Type B pancreatic cell (in vitro differentiated cells): ENCODE measurements around the gene CACNA1C. TPM values are rescaled to one million over a fixed set of nuclear protein-coding genes. Genes with fewer than 3 reads are reported as not detected.
A peak's percentile ranks its signal among the peaks of the same experiment; 100 is the strongest.

Experiments
- DNase-seq: peaks from one replicate; pipeline ENCODE4 v3.0.0; 2021; ENCODE audit warnings: mixed read lengths; ENCODE audit not compliant: unreplicated experiment; ENCODE audit errors: extremely low spot score
- H3K27ac Mint-ChIP-seq: 2 replicates; pipeline ENCODE4 v1.8.0; 2021; ENCODE audit warnings: mild to moderate bottlenecking, mixed read lengths
- H3K27me3 Mint-ChIP-seq: 2 replicates; pipeline ENCODE4 v1.8.0; 2021; ENCODE audit warnings: mixed read lengths
- H3K36me3 Mint-ChIP-seq: 2 replicates; pipeline ENCODE4 v1.8.0; 2021; ENCODE audit warnings: mixed read lengths
- H3K4me1 Mint-ChIP-seq: one replicate; pipeline ENCODE4 v1.8.0; 2021; ENCODE audit warnings: mixed read lengths; ENCODE audit not compliant: unreplicated experiment
- H3K4me3 Mint-ChIP-seq: 2 replicates; pipeline ENCODE4 v1.8.0; 2021; ENCODE audit warnings: mild to moderate bottlenecking, mixed read lengths
- H3K9me3 Mint-ChIP-seq: 2 replicates; pipeline ENCODE4 v1.8.0; 2021; ENCODE audit warnings: mixed read lengths
- CTCF ChIP-seq: fragments of 200-600 bp; sonication (generic); conservative IDR thresholded peaks from 2 replicates; pipeline ENCODE4 v1.5.0; 2021; ENCODE audit warnings: antibody characterized with exemption, mild to moderate bottlenecking
- total RNA-seq: library from RNA; stranded (reverse); gene quantifications from 2 replicates; pipeline ENCODE4 v1.2.1, GENCODE V29; 2021; ENCODE audit warnings: low replicate concordance

CACNA1C gene
- total RNA-seq, 1 donor from 2014 or later = 14.3 TPM

- H3K4me3 Mint-ChIP-seq = no peak overlapping the region
Observed at GRCh38 chr12:2302711-2303580, 250.2 kb downstream of the CACNA1C start.

GRCh38 chr12:2304223-2304622 is 251.4 kb downstream of the CACNA1C start:
- H3K36me3 Mint-ChIP-seq = peaks cover 7% of the 10 kb centered on the region
- no peak for DNase-seq
- no peak for TF ChIP-seq CTCF
- H3K27ac Mint-ChIP-seq = peak overlapping the region; percentile 27
- no peak overlapping the region for H3K4me3 Mint-ChIP-seq
- H3K9me3 Mint-ChIP-seq = no peaks in the 10 kb centered on the region
- H3K27me3 Mint-ChIP-seq = peaks cover 25% of the 10 kb centered on the region
- peaks cover 9% of the 10 kb centered on the region for H3K4me1 Mint-ChIP-seq

More at GRCh38 chr12:2302711-2303580, 250.2 kb downstream of the CACNA1C start:
- Mint-ChIP-seq H3K9me3 (no peaks in the 10 kb centered on the region), H3K27ac (no peak overlapping the region), H3K36me3 (peaks cover 3% of the 10 kb centered on the region), H3K27me3 (peaks cover 25% of the 10 kb centered on the region), H3K4me1 (peaks cover 9% of the 10 kb centered on the region)
- no peak for DNase-seq
- TF ChIP-seq CTCF = no peak

- peaks cover 12% of the 10 kb centered on the region for H3K4me1 Mint-ChIP-seq
- H3K27ac Mint-ChIP-seq = no peak overlapping the region
- no peak overlapping the region for H3K4me3 Mint-ChIP-seq
- peaks cover 20% of the 10 kb centered on the region for H3K27me3 Mint-ChIP-seq
- no peaks in the 10 kb centered on the region for H3K9me3 Mint-ChIP-seq
- DNase-seq = no peak
- peaks cover 4% of the 10 kb centered on the region for H3K36me3 Mint-ChIP-seq
- no peak for TF ChIP-seq CTCF
Observed at GRCh38 chr12:2306012-2306411, 253.2 kb downstream of the CACNA1C start.

GRCh38 chr12:2306735-2307134 is 253.9 kb downstream of the CACNA1C start:
- no peak for TF ChIP-seq CTCF
- no peak for DNase-seq
- Mint-ChIP-seq H3K27me3 (peaks cover 20% of the 10 kb centered on the region), H3K27ac (no peak overlapping the region), H3K9me3 (no peaks in the 10 kb centered on the region), H3K4me1 (peaks cover 19% of the 10 kb centered on the region), H3K4me3 (no peak overlapping the region), H3K36me3 (peaks cover 4% of the 10 kb centered on the region)

GRCh38 chr12:2307550-2307949 is 254.8 kb downstream of the CACNA1C start:
- Mint-ChIP-seq H3K27me3 (peaks cover 23% of the 10 kb centered on the region), H3K4me1 (peaks cover 20% of the 10 kb centered on the region), H3K27ac (no peak overlapping the region), H3K9me3 (no peaks in the 10 kb centered on the region), H3K4me3 (no peak overlapping the region), H3K36me3 (peaks cover 4% of the 10 kb centered on the region)
- TF ChIP-seq CTCF = no peak
- no peak for DNase-seq
